NOMO-1 treated with dmso at 0.1 percent for 144 hours (cell line): ENCODE measurements around the gene IRGM.

Experiments
- DNase-seq: peaks from one replicate; lab custom pipeline; 2025; ENCODE audit not compliant: unreplicated experiment; lab: John Stamatoyannopoulos, UW

IRGM gene

GRCh38 chr5:150895431-150896428 is 49.4 kb downstream of the IRGM start:
- no peak for DNase-seq
